HEK293 (cell line): ENCODE measurements around the gene PKMYT1.
A peak's percentile ranks its signal among the peaks of the same experiment; 100 is the strongest.

Experiments
- BCL11B ChIP-seq: fragments of 450-650 bp; formaldehyde crosslinking; IDR thresholded peaks from 2 replicates; pipeline ENCODE4 v1.5.1; 2016; ENCODE audit warnings: low read depth, missing biosample characterization, missing genetic modification characterization
- GLIS1 ChIP-seq: fragments of 450-650 bp; formaldehyde crosslinking; IDR thresholded peaks from 2 replicates; pipeline ENCODE4 v1.5.1; 2016; ENCODE audit warnings: missing biosample characterization, missing genetic modification characterization
- HOXD13 ChIP-seq: sonication (generic); formaldehyde crosslinking; IDR thresholded peaks from 2 replicates; pipeline ENCODE4 v1.8.0; 2022; ENCODE audit warnings: missing genetic modification reagents, borderline replicate concordance
- KLF1 ChIP-seq: fragments of 450-650 bp; formaldehyde crosslinking; IDR thresholded peaks from 2 replicates; pipeline ENCODE4 v1.5.1; 2016; ENCODE audit warnings: missing biosample characterization, missing genetic modification characterization
- SP3 ChIP-seq: fragments of 450-650 bp; formaldehyde crosslinking; IDR thresholded peaks from 2 replicates; pipeline ENCODE4 v1.5.1; 2016; ENCODE audit warnings: missing biosample characterization, missing genetic modification characterization
- ZNF184 ChIP-seq: fragments of 450-650 bp; IDR thresholded peaks from 2 replicates; pipeline ENCODE4 v1.5.1; 2018; ENCODE audit warnings: missing biosample characterization, mild to moderate bottlenecking, missing genetic modification characterization
- ZNF202 ChIP-seq: fragments of 450-650 bp; formaldehyde crosslinking; IDR thresholded peaks from 2 replicates; pipeline ENCODE4 v1.5.1; 2016; ENCODE audit warnings: missing biosample characterization, missing genetic modification characterization, borderline replicate concordance
- ZNF211 ChIP-seq: fragments of 450-650 bp; formaldehyde crosslinking; IDR thresholded peaks from 2 replicates; pipeline ENCODE4 v1.5.1; 2016; ENCODE audit warnings: low read depth, missing biosample characterization, missing genetic modification characterization
- ZNF23 ChIP-seq: fragments of 450-650 bp; formaldehyde crosslinking; IDR thresholded peaks from 2 replicates; pipeline ENCODE4 v1.5.1; 2016; ENCODE audit warnings: missing biosample characterization, missing genetic modification characterization, borderline replicate concordance
- ZNF292 ChIP-seq: fragments of 450-650 bp; formaldehyde crosslinking; IDR thresholded peaks from 2 replicates; pipeline ENCODE4 v1.5.1; 2016; ENCODE audit warnings: low read depth, missing biosample characterization, missing genetic modification characterization, borderline replicate concordance
- ZNF302 ChIP-seq: fragments of 450-650 bp; formaldehyde crosslinking; IDR thresholded peaks from 2 replicates; pipeline ENCODE4 v1.5.1; 2016; ENCODE audit warnings: missing biosample characterization, missing genetic modification characterization, low read depth
- ZNF335 ChIP-seq: fragments of 450-650 bp; formaldehyde crosslinking; conservative IDR thresholded peaks from 2 replicates; pipeline ENCODE4 v1.5.1; 2016; ENCODE audit warnings: missing biosample characterization, missing genetic modification characterization
- ZNF514 ChIP-seq: fragments of 450-650 bp; formaldehyde crosslinking; IDR thresholded peaks from 2 replicates; pipeline ENCODE4 v1.5.1; 2016; ENCODE audit warnings: missing biosample characterization, missing genetic modification characterization
- ZNF521 ChIP-seq: fragments of 450-650 bp; formaldehyde crosslinking; IDR thresholded peaks from 2 replicates; pipeline ENCODE4 v1.5.1; 2017; ENCODE audit warnings: missing biosample characterization, mild to moderate bottlenecking, missing genetic modification characterization
- ZNF530 ChIP-seq: fragments of 450-650 bp; formaldehyde crosslinking; IDR thresholded peaks from 2 replicates; pipeline ENCODE4 v1.5.1; 2016; ENCODE audit warnings: low read depth, missing biosample characterization, missing genetic modification characterization
- ZNF548 ChIP-seq: fragments of 450-650 bp; formaldehyde crosslinking; IDR thresholded peaks from 2 replicates; pipeline ENCODE4 v1.5.1; 2016; ENCODE audit warnings: missing biosample characterization, missing genetic modification characterization
- ZNF561 ChIP-seq: fragments of 450-650 bp; IDR thresholded peaks from 2 replicates; pipeline ENCODE4 v1.5.1; 2018; ENCODE audit warnings: missing biosample characterization, missing genetic modification characterization, borderline replicate concordance
- ZNF600 ChIP-seq: fragments of 450-650 bp; formaldehyde crosslinking; IDR thresholded peaks from 2 replicates; pipeline ENCODE4 v1.5.1; 2016; ENCODE audit warnings: missing biosample characterization, missing genetic modification characterization
- ZNF610 ChIP-seq: fragments of 450-650 bp; formaldehyde crosslinking; IDR thresholded peaks from 2 replicates; pipeline ENCODE4 v1.5.1; 2016; ENCODE audit warnings: missing biosample characterization, missing genetic modification characterization, borderline replicate concordance
- ZNF785 ChIP-seq: fragments of 450-650 bp; formaldehyde crosslinking; IDR thresholded peaks from 2 replicates; pipeline ENCODE4 v1.5.1; 2016; ENCODE audit warnings: missing biosample characterization, missing genetic modification characterization
- TF ChIP-seq, protein P1 (sequence below): fragments of 450-650 bp; formaldehyde crosslinking; conservative IDR thresholded peaks from 2 replicates; pipeline ENCODE4 v1.5.1; 2016; ENCODE audit warnings: low read depth, missing biosample characterization, missing genetic modification characterization
- TF ChIP-seq, protein P2 (sequence below): fragments of 450-650 bp; formaldehyde crosslinking; IDR thresholded peaks from 2 replicates; pipeline ENCODE4 v1.5.1; 2017; ENCODE audit warnings: missing biosample characterization, missing genetic modification characterization
- TF ChIP-seq, protein P3 (sequence below): fragments of 450-650 bp; formaldehyde crosslinking; IDR thresholded peaks from 2 replicates; pipeline ENCODE4 v1.5.1; 2016; ENCODE audit warnings: missing biosample characterization, missing genetic modification characterization
- TF ChIP-seq, protein P4 (sequence below): fragments of 450-650 bp; formaldehyde crosslinking; IDR thresholded peaks from 2 replicates; pipeline ENCODE4 v1.5.1; 2016; ENCODE audit warnings: missing biosample characterization, missing genetic modification characterization
- TF ChIP-seq, protein P5 (sequence below): fragments of 450-650 bp; formaldehyde crosslinking; IDR thresholded peaks from 2 replicates; pipeline ENCODE4 v1.5.1; 2016; ENCODE audit warnings: missing biosample characterization, missing genetic modification characterization

Gene PKMYT1

DNA sequence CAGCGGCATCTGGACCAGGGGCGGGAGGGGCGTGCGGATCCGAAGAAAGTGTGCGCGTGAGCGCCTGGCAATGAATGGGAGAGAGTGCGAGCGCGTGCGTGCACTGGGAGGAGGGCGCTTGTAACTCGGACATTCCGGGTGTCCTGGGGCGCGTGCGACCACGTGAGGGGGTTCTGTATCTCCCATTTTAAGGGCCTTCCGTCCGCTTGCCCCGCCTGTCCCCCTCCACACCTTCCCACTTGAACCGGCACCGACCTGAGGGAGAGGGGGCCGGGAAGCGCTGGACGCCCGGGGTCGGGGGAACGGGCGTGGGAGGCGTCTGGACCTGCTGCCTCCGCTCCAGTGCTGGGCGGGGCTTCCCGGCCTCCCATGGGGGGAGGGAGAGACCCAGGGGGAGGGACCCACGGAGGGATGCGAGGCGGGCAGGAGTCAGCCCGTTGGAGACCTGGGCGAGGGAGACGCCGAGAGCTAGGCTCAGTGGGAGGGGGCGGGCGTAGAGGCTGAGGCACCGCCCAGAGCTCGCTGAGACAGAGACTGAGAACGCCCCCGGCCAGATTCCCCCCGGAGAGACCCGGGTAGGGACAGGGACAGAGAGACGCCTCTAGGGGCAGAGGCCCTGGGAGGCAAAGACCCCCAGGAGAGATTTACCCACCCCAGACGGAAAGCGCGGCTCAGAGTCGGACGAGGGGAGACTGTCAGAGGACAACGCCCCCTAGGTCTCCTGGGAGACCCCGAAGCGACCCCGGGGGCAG lies 16.3 kb downstream of the PKMYT1 start, which contains the start of gene KREMEN2 (continued):
- TF ChIP-seq, protein P1, sequence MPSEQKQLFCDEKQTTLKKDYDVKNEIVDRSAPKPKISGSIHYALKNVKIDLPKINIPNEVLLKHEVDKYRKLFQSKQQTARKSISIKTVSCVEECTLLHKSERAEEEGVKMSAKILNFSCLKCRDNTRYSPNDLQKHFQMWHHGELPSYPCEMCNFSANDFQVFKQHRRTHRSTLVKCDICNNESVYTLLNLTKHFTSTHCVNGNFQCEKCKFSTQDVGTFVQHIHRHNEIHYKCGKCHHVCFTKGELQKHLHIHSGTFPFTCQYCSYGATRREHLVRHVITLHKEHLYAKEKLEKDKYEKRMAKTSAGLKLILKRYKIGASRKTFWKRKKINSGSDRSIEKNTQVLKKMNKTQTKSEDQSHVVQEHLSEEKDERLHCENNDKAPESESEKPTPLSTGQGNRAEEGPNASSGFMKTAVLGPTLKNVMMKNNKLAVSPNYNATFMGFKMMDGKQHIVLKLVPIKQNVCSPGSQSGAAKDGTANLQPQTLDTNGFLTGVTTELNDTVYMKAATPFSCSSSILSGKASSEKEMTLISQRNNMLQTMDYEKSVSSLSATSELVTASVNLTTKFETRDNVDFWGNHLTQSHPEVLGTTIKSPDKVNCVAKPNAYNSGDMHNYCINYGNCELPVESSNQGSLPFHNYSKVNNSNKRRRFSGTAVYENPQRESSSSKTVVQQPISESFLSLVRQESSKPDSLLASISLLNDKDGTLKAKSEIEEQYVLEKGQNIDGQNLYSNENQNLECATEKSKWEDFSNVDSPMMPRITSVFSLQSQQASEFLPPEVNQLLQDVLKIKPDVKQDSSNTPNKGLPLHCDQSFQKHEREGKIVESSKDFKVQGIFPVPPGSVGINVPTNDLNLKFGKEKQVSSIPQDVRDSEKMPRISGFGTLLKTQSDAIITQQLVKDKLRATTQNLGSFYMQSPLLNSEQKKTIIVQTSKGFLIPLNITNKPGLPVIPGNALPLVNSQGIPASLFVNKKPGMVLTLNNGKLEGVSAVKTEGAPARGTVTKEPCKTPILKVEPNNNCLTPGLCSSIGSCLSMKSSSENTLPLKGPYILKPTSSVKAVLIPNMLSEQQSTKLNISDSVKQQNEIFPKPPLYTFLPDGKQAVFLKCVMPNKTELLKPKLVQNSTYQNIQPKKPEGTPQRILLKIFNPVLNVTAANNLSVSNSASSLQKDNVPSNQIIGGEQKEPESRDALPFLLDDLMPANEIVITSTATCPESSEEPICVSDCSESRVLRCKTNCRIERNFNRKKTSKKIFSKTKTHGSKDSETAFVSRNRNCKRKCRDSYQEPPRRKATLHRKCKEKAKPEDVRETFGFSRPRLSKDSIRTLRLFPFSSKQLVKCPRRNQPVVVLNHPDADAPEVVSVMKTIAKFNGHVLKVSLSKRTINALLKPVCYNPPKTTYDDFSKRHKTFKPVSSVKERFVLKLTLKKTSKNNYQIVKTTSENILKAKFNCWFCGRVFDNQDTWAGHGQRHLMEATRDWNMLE (tag by site-specific recombination) = no peak
- TF ChIP-seq ZNF561 (tag by site-specific recombination) = 0 out of 2 replicates have a peak, but pooled peaks have one; percentile 82
- TF ChIP-seq ZNF600 (tag by site-specific recombination) = peak; percentile 58
- TF ChIP-seq HOXD13 (CRISPR knock-in tag) = no peak
- TF ChIP-seq, protein P2, sequence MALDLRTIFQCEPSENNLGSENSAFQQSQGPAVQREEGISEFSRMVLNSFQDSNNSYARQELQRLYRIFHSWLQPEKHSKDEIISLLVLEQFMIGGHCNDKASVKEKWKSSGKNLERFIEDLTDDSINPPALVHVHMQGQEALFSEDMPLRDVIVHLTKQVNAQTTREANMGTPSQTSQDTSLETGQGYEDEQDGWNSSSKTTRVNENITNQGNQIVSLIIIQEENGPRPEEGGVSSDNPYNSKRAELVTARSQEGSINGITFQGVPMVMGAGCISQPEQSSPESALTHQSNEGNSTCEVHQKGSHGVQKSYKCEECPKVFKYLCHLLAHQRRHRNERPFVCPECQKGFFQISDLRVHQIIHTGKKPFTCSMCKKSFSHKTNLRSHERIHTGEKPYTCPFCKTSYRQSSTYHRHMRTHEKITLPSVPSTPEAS = no peak
- peak; percentile 65 for TF ChIP-seq KLF1 (tag by site-specific recombination)
- no peak for TF ChIP-seq ZNF292 (tag by site-specific recombination)
- no peak for TF ChIP-seq ZNF202 (tag by site-specific recombination)
- TF ChIP-seq GLIS1 (tag by site-specific recombination) = peak; percentile 96
- no peak for TF ChIP-seq ZNF530 (tag by site-specific recombination)
- TF ChIP-seq ZNF514 (tag by site-specific recombination) = no peak
- TF ChIP-seq ZNF211 (tag by site-specific recombination) = no peak
- TF ChIP-seq ZNF785 (tag by site-specific recombination) = no peak
- TF ChIP-seq ZNF610 = 0 out of 2 replicates have a peak, but pooled peaks have one; percentile 60
- TF ChIP-seq, protein P3, sequence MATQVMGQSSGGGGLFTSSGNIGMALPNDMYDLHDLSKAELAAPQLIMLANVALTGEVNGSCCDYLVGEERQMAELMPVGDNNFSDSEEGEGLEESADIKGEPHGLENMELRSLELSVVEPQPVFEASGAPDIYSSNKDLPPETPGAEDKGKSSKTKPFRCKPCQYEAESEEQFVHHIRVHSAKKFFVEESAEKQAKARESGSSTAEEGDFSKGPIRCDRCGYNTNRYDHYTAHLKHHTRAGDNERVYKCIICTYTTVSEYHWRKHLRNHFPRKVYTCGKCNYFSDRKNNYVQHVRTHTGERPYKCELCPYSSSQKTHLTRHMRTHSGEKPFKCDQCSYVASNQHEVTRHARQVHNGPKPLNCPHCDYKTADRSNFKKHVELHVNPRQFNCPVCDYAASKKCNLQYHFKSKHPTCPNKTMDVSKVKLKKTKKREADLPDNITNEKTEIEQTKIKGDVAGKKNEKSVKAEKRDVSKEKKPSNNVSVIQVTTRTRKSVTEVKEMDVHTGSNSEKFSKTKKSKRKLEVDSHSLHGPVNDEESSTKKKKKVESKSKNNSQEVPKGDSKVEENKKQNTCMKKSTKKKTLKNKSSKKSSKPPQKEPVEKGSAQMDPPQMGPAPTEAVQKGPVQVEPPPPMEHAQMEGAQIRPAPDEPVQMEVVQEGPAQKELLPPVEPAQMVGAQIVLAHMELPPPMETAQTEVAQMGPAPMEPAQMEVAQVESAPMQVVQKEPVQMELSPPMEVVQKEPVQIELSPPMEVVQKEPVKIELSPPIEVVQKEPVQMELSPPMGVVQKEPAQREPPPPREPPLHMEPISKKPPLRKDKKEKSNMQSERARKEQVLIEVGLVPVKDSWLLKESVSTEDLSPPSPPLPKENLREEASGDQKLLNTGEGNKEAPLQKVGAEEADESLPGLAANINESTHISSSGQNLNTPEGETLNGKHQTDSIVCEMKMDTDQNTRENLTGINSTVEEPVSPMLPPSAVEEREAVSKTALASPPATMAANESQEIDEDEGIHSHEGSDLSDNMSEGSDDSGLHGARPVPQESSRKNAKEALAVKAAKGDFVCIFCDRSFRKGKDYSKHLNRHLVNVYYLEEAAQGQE (tag by site-specific recombination) = peak; percentile 17; the same call in 1 of the 2 replicates
- no peak for TF ChIP-seq ZNF23
- TF ChIP-seq ZNF335 (tag by site-specific recombination) = peak; percentile 90
- TF ChIP-seq ZNF548 (tag by site-specific recombination) = no peak
- peak; percentile 90 for TF ChIP-seq SP3 (tag by site-specific recombination)
- no peak for TF ChIP-seq ZNF184 (tag by site-specific recombination)
- TF ChIP-seq, protein P4, sequence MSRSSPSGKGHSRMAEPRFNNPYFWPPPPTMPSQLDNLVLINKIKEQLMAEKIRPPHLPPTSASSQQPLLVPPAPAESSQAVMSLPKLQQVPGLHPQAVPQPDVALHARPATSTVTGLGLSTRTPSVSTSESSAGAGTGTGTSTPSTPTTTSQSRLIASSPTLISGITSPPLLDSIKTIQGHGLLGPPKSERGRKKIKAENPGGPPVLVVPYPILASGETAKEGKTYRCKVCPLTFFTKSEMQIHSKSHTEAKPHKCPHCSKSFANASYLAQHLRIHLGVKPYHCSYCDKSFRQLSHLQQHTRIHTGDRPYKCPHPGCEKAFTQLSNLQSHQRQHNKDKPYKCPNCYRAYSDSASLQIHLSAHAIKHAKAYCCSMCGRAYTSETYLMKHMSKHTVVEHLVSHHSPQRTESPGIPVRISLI (tag by site-specific recombination) = no peak
- TF ChIP-seq ZNF302 = no peak
- peak; percentile 78 for TF ChIP-seq BCL11B (tag by site-specific recombination)
- TF ChIP-seq, protein P5, sequence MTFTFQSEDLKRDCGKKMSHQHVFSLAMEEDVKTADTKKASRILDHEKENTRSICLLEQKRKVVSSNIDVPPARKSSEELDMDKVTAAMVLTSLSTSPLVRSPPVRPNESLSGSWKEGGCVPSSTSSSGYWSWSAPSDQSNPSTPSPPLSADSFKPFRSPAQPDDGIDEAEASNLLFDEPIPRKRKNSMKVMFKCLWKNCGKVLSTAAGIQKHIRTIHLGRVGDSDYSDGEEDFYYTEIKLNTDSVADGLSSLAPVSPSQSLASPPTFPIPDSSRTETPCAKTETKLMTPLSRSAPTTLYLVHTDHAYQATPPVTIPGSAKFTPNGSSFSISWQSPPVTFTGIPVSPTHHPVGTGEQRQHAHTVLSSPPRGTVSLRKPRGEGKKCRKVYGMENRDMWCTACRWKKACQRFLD (tag by site-specific recombination) = no peak
- no peak for TF ChIP-seq ZNF521 (tag by site-specific recombination)
